Gastroesophageal sphincter (tissue), 3 donors: ENCODE results near the gene SLC12A8.

Experiments used
- CTCF ChIP-seq, 4 experiments: fragments of 200-600 bp in 2 of 4; fragments of 450-650 bp in 2 of 4; sonication (generic) in 1 of 4; IDR thresholded peaks; one replicate each; pipeline ENCODE4 v1.5.1; 2017 to 2019; ENCODE audit warnings: antibody characterized with exemption in 4 of 4, mild to moderate bottlenecking in 2 of 4, moderate library complexity in 2 of 4
- POLR2A ChIP-seq, 2 donors: fragments of 450-650 bp; IDR thresholded peaks; one replicate each; pipeline ENCODE4 v1.6.1; 2017; ENCODE audit warnings: antibody characterized with exemption in 2 of 2, mild to moderate bottlenecking in 2 of 2, moderate library complexity in 1 of 2
- POLR2AphosphoS5 ChIP-seq: sonication (generic); formaldehyde crosslinking; IDR thresholded peaks from one replicate; pipeline ENCODE4 v1.6.1; 2017; ENCODE audit warnings: antibody characterized with exemption

- TF ChIP-seq POLR2A (IDR thresholded peaks at IDR 0.05): no peak
- no peak for TF ChIP-seq CTCF (IDR thresholded peaks at IDR 0.05)
- no peak for TF ChIP-seq POLR2AphosphoS5
These were observed 179.4 kb downstream of the SLC12A8 start for GRCh38 chr3:125033135-125033534.
